Activated CD8-positive, alpha-beta memory T cell treated with anti-CD3 and anti-CD28 coated beads for 4 hours (primary cell): Measurements from ENCODE around the gene AIF1.

Experiments
- DNase-seq, 2 donors: peaks; one replicate each; pipeline ENCODE4 v3.0.0-alpha.2; 2020; ENCODE audit warnings: low read depth in 2 of 2

The AIF1 gene

DNA sequence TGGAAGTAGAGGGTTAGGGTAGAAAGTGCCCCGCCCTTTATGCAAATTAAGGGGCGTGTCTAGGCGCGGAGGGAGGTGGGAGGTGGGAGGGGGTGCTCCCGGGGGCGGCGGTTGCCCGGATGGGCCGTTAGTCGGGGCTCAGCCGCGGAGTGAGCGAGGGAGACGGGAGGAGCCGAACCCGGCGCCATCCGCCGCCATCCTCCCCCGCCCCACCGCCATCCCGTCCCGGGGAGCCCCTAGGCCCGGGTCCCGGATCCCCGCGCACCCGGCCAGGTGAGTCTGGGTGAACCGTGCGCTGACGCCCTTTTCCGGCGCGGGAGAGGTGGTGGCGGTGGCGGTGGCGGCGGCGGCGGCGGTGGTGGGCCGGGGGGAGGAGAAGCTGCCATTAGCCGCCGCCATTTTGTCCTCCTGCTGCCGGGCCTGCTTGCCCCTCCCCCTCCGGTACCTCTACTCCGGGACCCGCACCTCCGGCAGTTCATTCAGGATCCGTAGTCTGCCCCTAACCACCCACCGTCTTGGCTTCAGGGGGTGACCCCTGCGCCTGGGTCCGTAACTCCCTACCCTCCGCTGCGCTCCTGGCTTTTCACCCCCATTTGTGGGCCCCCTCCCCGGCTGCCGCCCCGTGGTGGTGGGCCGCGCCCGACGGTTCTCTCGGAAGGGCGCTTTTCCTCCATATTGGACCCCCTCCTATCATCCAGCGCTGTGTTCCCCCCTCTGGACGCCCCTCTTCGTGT lies 5.7 kb downstream of the AIF1 start, which contains the start of gene PRRC2A:
TSS of gene PRRC2A (plus strand) at position 130 of the 734 bp plus-strand sequence. CDS start 2,075 bp downstream, outside the sequence.
- peak; percentile 64 to 95 for DNase-seq

- DNase-seq = no peak
These were observed 6.4 kb downstream of the AIF1 start for GRCh38 chr6:31621320-31621939.

DNA sequence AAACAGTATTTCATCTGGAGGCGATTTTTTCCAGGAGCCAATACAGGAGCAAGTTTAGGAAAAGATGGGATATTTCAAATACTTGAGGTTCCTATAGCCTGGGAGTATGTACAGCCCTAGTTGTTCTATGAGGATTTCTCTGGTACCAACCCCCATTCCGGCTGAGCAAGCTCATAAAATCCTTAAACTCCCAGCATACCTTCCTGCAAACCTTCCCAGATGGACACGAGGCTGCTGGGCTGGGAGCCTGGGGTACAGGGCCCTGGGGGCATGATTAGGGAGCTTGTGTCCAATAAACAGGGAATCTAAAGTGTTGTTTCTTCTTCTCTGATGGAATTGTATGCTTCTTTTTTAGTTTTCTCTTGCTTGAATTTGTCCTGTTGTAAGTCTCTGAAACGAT lies 7.0 kb downstream of the AIF1 start:
- DNase-seq = no peak

- no peak for DNase-seq
These were observed 7.7 kb downstream of the AIF1 start for GRCh38 chr6:31622684-31623091.

GRCh38 chr6:31624070-31624469 lies 9.0 kb downstream of the AIF1 start:
- DNase-seq = no peak

- no peak for DNase-seq
These were observed 11.9 kb downstream of the AIF1 start for GRCh38 chr6:31626952-31627351.

DNA sequence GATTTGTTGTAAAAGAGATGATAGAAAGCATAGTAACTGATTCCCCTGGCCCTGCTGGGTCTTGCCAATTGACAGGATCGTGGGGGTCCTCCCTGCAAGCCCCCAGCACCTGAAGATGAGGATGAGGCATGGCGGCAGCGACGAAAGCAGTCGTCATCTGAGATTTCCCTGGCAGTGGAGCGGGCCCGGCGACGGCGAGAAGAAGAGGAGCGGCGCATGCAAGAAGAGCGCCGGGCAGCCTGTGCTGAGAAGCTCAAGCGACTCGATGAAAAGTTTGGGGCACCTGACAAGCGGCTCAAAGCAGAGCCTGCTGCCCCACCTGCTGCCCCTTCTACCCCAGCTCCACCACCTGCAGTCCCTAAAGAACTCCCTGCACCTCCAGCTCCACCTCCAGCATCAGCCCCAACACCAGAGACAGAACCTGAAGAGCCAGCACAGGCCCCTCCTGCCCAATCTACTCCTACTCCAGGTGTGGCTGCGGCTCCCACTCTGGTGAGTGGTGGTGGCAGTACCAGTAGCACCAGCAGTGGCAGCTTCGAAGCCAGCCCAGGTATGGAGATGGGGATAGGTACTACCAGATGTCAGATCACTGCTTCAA lies 12.8 kb downstream of the AIF1 start:
- DNase-seq = no peak

GRCh38 chr6:31629014-31629413 lies 14.0 kb downstream of the AIF1 start:
- no peak for DNase-seq

DNA sequence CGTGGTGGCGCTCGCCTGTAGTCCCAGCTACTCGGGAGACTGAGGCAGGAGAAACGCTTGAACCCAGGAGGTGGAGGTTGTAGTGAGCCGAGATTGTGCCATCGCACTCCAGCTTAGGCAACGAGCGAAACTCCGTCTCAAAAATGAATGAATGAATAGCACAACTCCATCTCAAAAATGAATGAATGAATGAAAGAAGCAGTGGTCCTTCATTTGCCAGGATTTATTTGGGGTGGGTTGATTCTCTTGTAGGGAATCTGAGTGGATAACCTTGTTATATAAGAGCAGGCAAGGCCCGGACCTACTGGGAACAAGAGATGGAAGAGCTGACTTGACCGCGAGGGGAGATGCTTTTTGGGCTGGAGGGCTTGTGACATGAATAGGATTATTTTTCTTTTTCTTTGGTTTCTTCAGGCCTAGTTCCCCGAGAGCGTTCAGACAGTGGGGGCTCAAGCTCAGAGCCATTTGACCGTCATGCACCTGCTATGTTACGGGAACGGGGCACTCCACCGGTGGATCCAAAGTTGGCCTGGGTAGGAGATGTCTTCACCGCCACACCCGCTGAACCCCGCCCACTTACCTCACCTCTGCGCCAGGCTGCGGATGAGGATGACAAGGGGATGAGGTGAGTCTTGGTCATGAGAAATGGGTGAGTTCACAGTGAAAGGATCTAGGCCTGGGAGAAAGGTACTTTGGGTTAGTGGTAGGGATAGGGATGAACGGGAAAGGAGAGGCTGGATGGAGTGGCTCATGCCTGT lies 15.3 kb downstream of the AIF1 start:
- no peak for DNase-seq

GRCh38 chr6:31631209-31631608 lies 16.2 kb downstream of the AIF1 start:
- no peak for DNase-seq

DNA sequence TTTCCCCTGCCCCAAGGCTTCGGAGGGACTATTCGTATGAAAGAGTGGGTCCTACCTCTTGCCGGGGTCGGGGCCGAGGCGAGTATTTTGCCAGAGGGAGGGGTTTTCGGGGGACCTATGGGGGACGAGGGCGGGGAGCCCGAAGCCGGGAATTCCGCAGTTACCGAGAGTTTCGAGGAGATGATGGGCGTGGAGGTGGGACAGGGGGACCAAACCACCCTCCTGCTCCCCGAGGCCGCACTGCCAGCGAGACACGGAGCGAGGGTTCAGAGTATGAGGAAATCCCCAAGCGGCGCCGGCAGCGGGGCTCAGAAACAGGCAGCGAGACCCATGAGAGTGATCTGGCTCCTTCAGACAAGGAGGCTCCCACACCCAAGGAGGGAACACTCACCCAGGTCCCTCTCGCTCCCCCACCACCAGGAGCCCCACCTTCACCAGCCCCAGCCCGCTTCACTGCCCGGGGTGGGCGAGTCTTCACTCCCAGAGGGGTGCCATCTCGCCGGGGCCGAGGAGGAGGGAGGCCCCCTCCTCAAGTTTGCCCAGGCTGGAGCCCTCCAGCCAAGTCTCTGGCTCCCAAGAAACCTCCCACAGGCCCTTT lies 16.7 kb downstream of the AIF1 start:
- no peak for DNase-seq

DNA sequence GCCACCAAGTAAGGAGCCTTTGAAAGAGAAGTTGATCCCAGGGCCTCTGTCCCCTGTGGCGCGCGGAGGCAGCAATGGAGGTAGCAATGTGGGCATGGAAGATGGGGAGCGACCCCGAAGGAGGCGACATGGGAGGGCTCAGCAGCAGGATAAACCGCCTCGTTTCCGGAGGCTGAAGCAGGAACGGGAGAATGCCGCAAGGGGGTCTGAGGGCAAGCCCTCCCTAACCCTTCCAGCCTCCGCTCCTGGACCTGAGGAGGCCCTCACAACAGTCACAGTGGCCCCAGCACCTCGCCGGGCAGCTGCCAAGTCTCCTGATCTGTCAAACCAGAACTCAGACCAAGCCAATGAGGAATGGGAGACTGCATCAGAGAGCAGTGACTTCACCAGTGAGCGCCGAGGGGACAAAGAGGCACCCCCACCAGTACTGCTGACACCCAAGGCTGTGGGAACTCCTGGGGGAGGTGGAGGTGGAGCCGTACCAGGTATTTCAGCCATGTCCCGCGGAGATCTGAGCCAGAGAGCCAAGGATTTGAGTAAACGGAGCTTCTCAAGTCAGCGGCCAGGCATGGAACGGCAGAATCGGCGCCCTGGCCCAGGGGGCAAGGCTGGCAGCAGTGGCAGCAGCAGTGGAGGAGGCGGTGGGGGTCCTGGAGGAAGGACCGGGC lies 17.4 kb downstream of the AIF1 start:
- no peak for DNase-seq

- DNase-seq = no peak
These were observed 18.4 kb downstream of the AIF1 start for GRCh38 chr6:31633447-31633846.

DNA sequence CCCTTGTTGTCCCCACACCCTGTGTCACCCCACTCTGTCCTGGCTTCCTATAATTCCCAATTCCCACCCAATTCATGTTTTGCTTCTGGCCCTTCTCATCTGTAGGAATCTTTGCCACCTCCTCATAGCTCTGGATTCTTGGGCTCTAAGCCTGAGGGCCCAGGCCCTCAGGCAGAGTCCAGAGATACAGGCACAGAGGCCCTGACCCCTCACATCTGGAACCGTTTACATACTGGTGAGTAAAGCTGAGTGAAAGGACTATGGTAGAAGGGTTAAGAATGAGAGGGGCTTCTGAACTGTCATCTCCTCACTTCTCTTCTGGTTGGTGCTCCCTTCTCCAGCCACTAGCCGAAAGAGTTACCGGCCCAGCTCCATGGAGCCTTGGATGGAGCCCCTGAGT lies 19.1 kb downstream of the AIF1 start:
- no peak for DNase-seq

GRCh38 chr6:31634969-31635575 lies 20.0 kb downstream of the AIF1 start:
- no peak for DNase-seq

- DNase-seq = no peak
These were observed 21.9 kb downstream of the AIF1 start for GRCh38 chr6:31636698-31637596.

DNA sequence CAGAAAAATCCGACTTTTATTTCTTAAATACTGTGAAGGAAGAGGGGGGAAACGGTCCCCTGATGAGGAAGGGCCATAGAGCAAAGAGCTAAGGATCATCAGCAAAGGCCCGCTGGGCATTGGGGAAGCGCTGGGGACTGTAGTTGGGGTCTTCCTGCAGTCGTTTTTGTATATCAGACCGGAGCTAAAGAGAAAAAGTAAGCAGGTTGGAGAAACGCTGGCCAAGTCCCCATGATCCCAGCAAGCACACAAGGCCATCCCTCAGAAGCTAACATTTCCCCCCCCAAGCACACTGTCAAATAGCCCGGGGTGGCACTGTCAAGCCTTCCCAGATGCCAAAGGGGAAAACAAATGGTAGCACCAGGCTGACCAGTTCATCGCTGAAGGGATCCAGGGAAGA lies 24.0 kb downstream of the AIF1 start:
- no peak for DNase-seq

- DNase-seq = no peak
These were observed 24.4 kb downstream of the AIF1 start for GRCh38 chr6:31639449-31639861.

DNA sequence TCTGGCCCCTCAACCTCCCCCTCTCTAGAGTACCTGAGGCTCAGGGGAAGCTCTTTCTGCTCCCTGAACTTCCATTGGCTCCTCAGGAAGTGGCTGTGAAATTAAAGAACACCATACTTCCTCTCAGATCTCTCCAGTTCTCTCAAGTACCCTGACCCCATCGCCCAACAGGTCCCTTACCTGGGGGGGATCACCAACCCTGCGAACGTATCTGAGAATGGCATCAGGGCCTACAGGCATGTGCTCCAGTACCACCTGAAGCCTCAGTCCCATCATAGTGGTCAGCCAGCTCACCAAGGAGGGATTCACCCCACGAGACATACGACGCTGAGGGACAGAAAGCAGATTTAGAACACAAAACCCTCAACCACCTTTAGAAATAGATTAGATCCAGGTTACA lies 25.6 kb downstream of the AIF1 start:
- no peak for DNase-seq

DNA sequence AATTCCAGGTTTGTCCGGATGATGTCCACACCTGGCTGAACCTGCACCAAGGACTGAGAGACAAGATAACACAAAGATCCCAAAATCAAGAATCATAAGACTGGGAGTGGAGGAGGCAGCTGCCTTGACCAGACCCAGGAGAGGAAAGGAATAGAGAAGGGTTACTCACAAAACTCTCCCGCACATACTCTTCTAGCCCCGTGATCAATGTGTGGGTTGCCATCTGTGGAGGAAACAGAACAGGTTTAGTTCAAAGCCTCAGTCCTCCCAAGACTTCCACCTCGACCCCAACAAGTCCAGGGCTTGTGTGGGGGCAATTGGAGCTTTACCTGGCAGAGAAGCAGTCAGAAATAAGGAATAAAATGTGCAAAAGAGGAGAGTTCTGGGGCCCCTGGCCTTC lies 26.3 kb downstream of the AIF1 start:
- no peak for DNase-seq
